Caco-2 (cell line): ENCODE results near the gene RTN4RL1. TPM values are rescaled to one million over a fixed set of nuclear protein-coding genes. Genes with fewer than 3 reads are reported as not detected.
"Not testable (repeated sequence)": the region's sequence is repeated elsewhere in the genome, so short reads cannot be mapped to it uniquely, and the experiment has no call there.

ENCODE experiments used
- BruUV-seq: library from RNA; stranded (reverse); fragments of 400-500 nt; replicated peaks from 2 replicates; lab custom pipeline; 2021; lab: Mats Ljungman, UMichigan
- CTCF ChIA-PET: fragments of 300-600 bp; sonication (Branson Sonifier 250); formaldehyde crosslinking; loops from one replicate; lab custom pipeline; 2022; ENCODE audit warnings: antibody characterized with exemption; lab: Charles Lee
- POLR2A ChIA-PET: fragments of 300-600 bp; sonication (Branson Sonifier 250); formaldehyde crosslinking; loops from one replicate; lab custom pipeline; 2022; ENCODE audit warnings: antibody characterized with exemption; lab: Charles Lee
- DNase-seq, 2 experiments: peaks; one replicate each; pipeline versions ENCODE4 v3.0.0 to v3.0.0-alpha.2; 2020 to 2022
- H3K27me3 ChIP-seq: replicated peaks from 2 replicates; pipeline ENCODE4 v1.6.0; 2011; ENCODE audit warnings: low read length; ENCODE audit not compliant: control insufficient read depth, insufficient read depth
- H3K36me3 ChIP-seq: 2 replicates; pipeline ENCODE4 v1.5.1; 2011; ENCODE audit warnings: low read length; ENCODE audit not compliant: control insufficient read depth, insufficient read depth
- H3K4me1 ChIP-seq: fragments of 250-450 bp; sonication (Bioruptor Pico); 2 replicates; pipeline ENCODE4 v1.5.1; 2020; ENCODE audit warnings: mild to moderate bottlenecking
- H3K4me3 ChIP-seq: 2 replicates; pipeline ENCODE4 v1.5.1; 2011; ENCODE audit warnings: low read depth, mild to moderate bottlenecking, control low read depth, low read length
- H3K9me3 ChIP-seq: fragments of 250-450 bp; sonication (Bioruptor Pico); 2 replicates; pipeline ENCODE4 v1.5.1; 2020; ENCODE audit warnings: mild to moderate bottlenecking, moderate library complexity
- H3K27ac Mint-ChIP-seq: one replicate; pipeline ENCODE4 v1.8.0; 2022; ENCODE audit warnings: mixed read lengths; ENCODE audit not compliant: unreplicated experiment
- H3K27me3 Mint-ChIP-seq: one replicate; pipeline ENCODE4 v1.8.0; 2022; ENCODE audit warnings: mixed read lengths; ENCODE audit not compliant: insufficient read depth, unreplicated experiment
- H3K36me3 Mint-ChIP-seq: one replicate; pipeline ENCODE4 v1.8.0; 2022; ENCODE audit warnings: mild to moderate bottlenecking, mixed read lengths; ENCODE audit not compliant: insufficient read depth, unreplicated experiment
- H3K4me1 Mint-ChIP-seq: one replicate; pipeline ENCODE4 v1.8.0; 2022; ENCODE audit warnings: low read depth, mixed read lengths; ENCODE audit not compliant: unreplicated experiment
- H3K4me3 Mint-ChIP-seq: one replicate; pipeline ENCODE4 v1.8.0; 2022; ENCODE audit warnings: mild to moderate bottlenecking, moderate library complexity, mixed read lengths; ENCODE audit not compliant: unreplicated experiment
- H3K9me3 Mint-ChIP-seq: one replicate; pipeline ENCODE4 v1.8.0; 2022; ENCODE audit warnings: mixed read lengths; ENCODE audit not compliant: unreplicated experiment
- CTCF ChIP-seq, 2 experiments: fragments of 200-600 bp in 1 of 2; IDR thresholded peaks; 1 replicate in 1 of 2; 2 replicates in 1 of 2; pipeline versions ENCODE4 v1.5.1 to v1.8.0; 2011 to 2022; ENCODE audit warnings: antibody characterized with exemption in 1 of 2, control low read depth in 1 of 2, inconsistent platforms in 1 of 2, low read depth in 1 of 2, low read length in 1 of 2, mild to moderate bottlenecking in 1 of 2, moderate library complexity in 1 of 2; ENCODE audit not compliant: insufficient read depth in 1 of 2, severe bottlenecking in 1 of 2, unreplicated experiment in 1 of 2
- intact Hi-C: fragments of 100-400 bp; cut with micrococcal nuclease; formaldehyde crosslinking; loops from one replicate; pipeline ENCODE4 v1.10.0; 2022; ENCODE audit not compliant: unreplicated experiment
- total RNA-seq: library from RNA; stranded (reverse); gene quantifications from 2 replicates; pipeline ENCODE4 v1.2.3, GENCODE V29; 2022

RTN4RL1 gene
- total RNA-seq, 1 experiment from 2014 or later: 0.54 TPM

DNA sequence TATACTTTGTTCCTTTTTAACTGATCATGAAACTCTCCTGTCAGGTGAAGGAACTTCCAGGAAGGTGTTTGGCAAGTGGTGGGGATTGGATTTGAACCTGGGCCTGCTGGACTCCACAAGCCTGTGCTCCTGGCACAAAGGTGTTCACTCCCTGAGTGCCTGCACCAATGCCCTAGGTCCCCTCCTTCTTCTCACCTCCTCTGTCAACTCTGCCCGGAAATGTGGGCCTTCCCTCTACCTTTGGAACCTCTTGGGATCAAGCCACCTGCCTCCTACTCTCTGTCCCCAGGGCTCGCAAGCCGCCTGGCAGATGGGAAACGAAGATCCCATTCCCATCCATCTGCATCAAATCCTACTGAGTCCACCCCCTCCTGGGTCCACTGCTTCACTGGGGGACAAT is 40.0 kb downstream of the RTN4RL1 start:
- ChIA-PET POLR2A (no interaction called here), CTCF (interaction anchor here (1.0 kb wide), 1 partner anchor 41 kb away, joined by 3 read pairs; no protein-coding TSS in a partner anchor)
- H3K4me1 ChIP-seq: 0 out of 2 replicates have a peak, but pooled peaks cover 11% of the 10 kb centered on the region
- intact Hi-C loops: no loop called here
- no peaks in the 10 kb centered on the region for H3K36me3 Mint-ChIP-seq
- no peaks in the 10 kb centered on the region for H3K27me3 Mint-ChIP-seq
- no TSS peak for BruUV-seq
- H3K36me3 ChIP-seq: no peaks in the 10 kb centered on the region
- H3K27me3 ChIP-seq: no peaks in the 10 kb centered on the region
- H3K9me3 Mint-ChIP-seq: no peaks in the 10 kb centered on the region
- DNase-seq: no peak
- H3K4me1 Mint-ChIP-seq: peaks cover 8% of the 10 kb centered on the region
- H3K4me3 Mint-ChIP-seq: no peak overlapping the region
- no peak overlapping the region for H3K4me3 ChIP-seq
- no peaks in the 10 kb centered on the region for H3K9me3 ChIP-seq
- no peak overlapping the region for H3K27ac Mint-ChIP-seq
- no peak for TF ChIP-seq CTCF (IDR thresholded peaks at IDR 0.05; ENCODE audit: insufficient read depth in 1 of 2, low read depth in 1 of 2, low read length in 1 of 2, severe bottlenecking in 1 of 2, unreplicated experiment in 1 of 2)

DNA sequence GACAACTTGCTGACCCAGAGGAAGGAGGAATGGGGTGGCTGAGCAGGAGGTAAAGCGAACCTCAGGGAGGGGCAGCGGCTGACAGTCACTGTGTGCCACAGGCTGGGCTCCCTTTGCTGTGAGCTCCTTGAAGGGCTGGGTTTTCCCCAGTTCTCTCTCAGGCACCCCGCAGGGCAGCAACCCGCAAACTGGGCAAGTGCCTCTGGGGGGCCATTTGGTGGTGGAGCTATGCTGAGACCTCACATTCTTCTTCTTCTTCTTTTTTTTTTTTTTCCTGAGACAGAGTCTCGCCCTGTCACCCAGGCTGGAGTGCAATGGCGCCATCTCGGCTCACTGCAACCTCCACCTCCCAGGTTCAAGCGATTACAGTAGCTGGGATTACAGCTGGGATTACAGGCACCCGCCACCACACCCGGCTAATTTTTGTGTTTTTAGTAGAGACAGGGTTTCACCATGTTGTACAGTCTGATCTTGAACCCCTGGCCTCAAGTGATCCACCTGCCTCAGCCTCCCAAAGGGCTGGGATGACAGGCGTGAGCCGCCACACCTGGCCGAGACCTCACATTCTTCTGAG is 42.3 kb downstream of the RTN4RL1 start:
- H3K4me3 Mint-ChIP-seq: not testable (repeated sequence)
- CTCF ChIA-PET: interaction anchor here (0.8 to 2.2 kb wide), 2 partner anchors 42 to 74 kb away, joined by 3 to 6 read pairs; partner anchors contain the start of gene RTN4RL1

GRCh38 chr17:1980665-1981250 is 44.4 kb downstream of the RTN4RL1 start:
- no peak for DNase-seq
- H3K4me3 ChIP-seq: no peak overlapping the region
- Mint-ChIP-seq H3K4me1 (peaks cover 14% of the 10 kb centered on the region), H3K4me3 (no peak overlapping the region), H3K27ac (no peak overlapping the region), H3K36me3 (no peaks in the 10 kb centered on the region), H3K27me3 (no peaks in the 10 kb centered on the region), H3K9me3 (no peaks in the 10 kb centered on the region)
- no peaks in the 10 kb centered on the region for H3K36me3 ChIP-seq
- no peaks in the 10 kb centered on the region for H3K27me3 ChIP-seq
- BruUV-seq: no TSS peak
- H3K4me1 ChIP-seq: peaks cover 16% of the 10 kb centered on the region
- no peak for TF ChIP-seq CTCF (IDR thresholded peaks at IDR 0.05; ENCODE audit: insufficient read depth in 1 of 2, low read depth in 1 of 2, low read length in 1 of 2, severe bottlenecking in 1 of 2, unreplicated experiment in 1 of 2)
- H3K9me3 ChIP-seq: no peaks in the 10 kb centered on the region
- intact Hi-C loops: no loop called here
- POLR2A ChIA-PET: no interaction called here
- CTCF ChIA-PET: interaction anchor here (0.7 to 2.2 kb wide), 2 partner anchors 49 to 72 kb away, joined by 5 to 6 read pairs; no protein-coding TSS in a partner anchor

More for the DNA sequence above, 42.3 kb downstream of the RTN4RL1 start:
- H3K27ac Mint-ChIP-seq, H3K4me3 ChIP-seq, BruUV-seq, intact Hi-C loops, H3K36me3 Mint-ChIP-seq, H3K27me3 ChIP-seq, H3K4me1 Mint-ChIP-seq, H3K9me3 Mint-ChIP-seq, DNase-seq, H3K27me3 Mint-ChIP-seq, H3K36me3 ChIP-seq, H3K9me3 ChIP-seq: not testable (repeated sequence)
- POLR2A ChIA-PET: interaction anchor here (0.7 kb wide), 1 partner anchor 107 kb away, joined by 3 read pairs; no protein-coding TSS in a partner anchor
- 0 out of 2 replicates have a peak, but pooled peaks cover 11% of the 10 kb centered on the region for H3K4me1 ChIP-seq
